MM.1S (cell line): ENCODE measurements around the gene UBE2D2.
"Not testable (repeated sequence)": the region's sequence is repeated elsewhere in the genome, so short reads cannot be mapped to it uniquely, and the experiment has no call there.

Experiments used
- DNase-seq: peaks from one replicate; pipeline ENCODE4 v3.0.0-alpha.2; 2015
- H2AFZ ChIP-seq: fragments of 300-600 bp; sonication (generic); 2 replicates; pipeline ENCODE4 v1.6.0; 2016; ENCODE audit warnings: antibody characterized with exemption, low read length
- H3F3A ChIP-seq: fragments of 300-600 bp; sonication (generic); 2 replicates; pipeline ENCODE4 v1.6.1; 2016; ENCODE audit warnings: mild to moderate bottlenecking, antibody characterized with exemption, low read length, moderate library complexity, mixed read lengths; ENCODE audit not compliant: insufficient read depth
- H3K27ac ChIP-seq: fragments of 300-600 bp; sonication (generic); 2 replicates; pipeline ENCODE4 v1.5.1; 2016; ENCODE audit warnings: mild to moderate bottlenecking, low read length
- H3K27me3 ChIP-seq: fragments of 300-600 bp; sonication (generic); replicated peaks from 2 replicates; pipeline ENCODE4 v1.6.0; 2016; ENCODE audit warnings: low read length; ENCODE audit not compliant: insufficient read depth
- H3K36me3 ChIP-seq: fragments of 300-600 bp; sonication (generic); replicated peaks from 2 replicates; pipeline ENCODE4 v1.6.1; 2016; ENCODE audit warnings: mild to moderate bottlenecking, low read length, mixed read lengths; ENCODE audit not compliant: insufficient read depth
- H3K4me1 ChIP-seq: fragments of 300-600 bp; sonication (generic); 2 replicates; pipeline ENCODE4 v1.6.1; 2016; ENCODE audit warnings: low read length, mixed read lengths
- H3K4me2 ChIP-seq: fragments of 300-600 bp; sonication (generic); 2 replicates; pipeline ENCODE4 v1.6.0; 2016; ENCODE audit warnings: low read depth, low read length
- H3K4me3 ChIP-seq: fragments of 300-600 bp; sonication (generic); 2 replicates; pipeline ENCODE4 v1.5.1; 2016; ENCODE audit warnings: low read length, mixed read lengths
- H3K79me2 ChIP-seq: fragments of 300-600 bp; sonication (generic); 2 replicates; pipeline ENCODE4 v1.6.1; 2016; ENCODE audit warnings: mixed run types, low read length, mixed read lengths
- H3K9ac ChIP-seq: fragments of 300-600 bp; sonication (generic); 2 replicates; pipeline ENCODE4 v1.6.1; 2016; ENCODE audit warnings: low read length, mixed read lengths
- H3K9me2 ChIP-seq: fragments of 300-600 bp; sonication (generic); replicated peaks from 2 replicates; pipeline ENCODE4 v1.6.1; 2016; ENCODE audit warnings: mild to moderate bottlenecking, low read length, mixed read lengths; ENCODE audit not compliant: insufficient read depth
- H3K9me3 ChIP-seq: fragments of 300-600 bp; sonication (generic); replicated peaks from 2 replicates; pipeline ENCODE4 v1.6.1; 2016; ENCODE audit warnings: mild to moderate bottlenecking, low read length, mixed read lengths; ENCODE audit not compliant: insufficient read depth
- H4K20me1 ChIP-seq: fragments of 300-600 bp; sonication (generic); 2 replicates; pipeline ENCODE4 v1.6.1; 2016; ENCODE audit warnings: mild to moderate bottlenecking, low read length, moderate library complexity, mixed read lengths; ENCODE audit not compliant: insufficient read depth
- CTCF ChIP-seq: fragments of 300-600 bp; sonication (generic); IDR thresholded peaks from 2 replicates; pipeline ENCODE4 v1.5.1; 2016; ENCODE audit warnings: antibody characterized with exemption, low read length, mixed read lengths
- EZH2 ChIP-seq: fragments of 300-600 bp; sonication (generic); optimal IDR thresholded peaks from 2 replicates; pipeline ENCODE3; 2017; ENCODE audit warnings: low read depth, mild to moderate bottlenecking, antibody characterized with exemption, low read length, mixed read lengths
- EZH2phosphoT487 ChIP-seq: fragments of 300-600 bp; sonication (generic); IDR thresholded peaks from 2 replicates; pipeline ENCODE4 v1.6.1; 2018; ENCODE audit warnings: antibody characterized with exemption, low read length

The UBE2D2 gene

DNA sequence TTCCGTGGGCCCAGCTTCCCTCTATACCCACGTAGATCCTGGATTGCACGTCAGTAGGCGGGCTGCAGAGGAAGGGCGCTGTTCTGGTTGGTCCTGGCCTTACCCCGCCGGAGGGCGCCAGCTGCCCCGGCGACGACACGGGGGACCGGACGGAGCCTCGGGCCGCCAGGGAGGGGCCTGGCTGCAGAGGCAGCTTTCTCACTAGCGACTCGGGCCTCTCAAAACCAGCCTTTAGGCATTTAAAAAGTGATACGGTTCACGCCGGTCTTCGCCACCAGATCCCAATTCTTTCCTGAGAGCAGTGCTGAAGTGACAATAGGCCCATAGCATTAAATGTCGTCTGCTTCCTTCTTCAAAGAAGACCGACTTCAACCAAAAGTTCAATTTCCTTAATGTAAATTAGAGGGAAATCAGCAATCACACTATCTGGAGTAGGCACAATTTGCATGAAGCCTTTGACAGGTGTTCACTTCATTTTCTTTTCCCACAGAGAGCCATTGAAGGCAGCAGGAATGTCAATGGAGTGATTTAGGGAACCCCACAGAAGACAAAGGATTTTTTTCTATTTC lies 17.6 kb upstream of the UBE2D2 start:
- Histone ChIP-seq H3K4me2 (peak overlapping the region; percentile 93), H3K79me2 (no peaks in the 10 kb centered on the region), H3K9me2 (no peaks in the 10 kb centered on the region), H2AFZ (peak overlapping the region; percentile 90), H3K4me1 (no peaks in the 10 kb centered on the region), H4K20me1 (no peaks in the 10 kb centered on the region), H3K9me3 (no peaks in the 10 kb centered on the region), H3K36me3 (no peaks in the 10 kb centered on the region), H3K4me3 (peak overlapping the region; percentile 61), H3K9ac (peak overlapping the region; percentile 54; the same call in 1 of the 2 replicates), H3F3A (peaks cover 7% of the 10 kb centered on the region), H3K27ac (peak overlapping the region; percentile 67), H3K27me3 (no peaks in the 10 kb centered on the region)
- DNase-seq: peak; percentile 83
- TF ChIP-seq CTCF (peak; percentile 65), EZH2 (no peak)

DNA sequence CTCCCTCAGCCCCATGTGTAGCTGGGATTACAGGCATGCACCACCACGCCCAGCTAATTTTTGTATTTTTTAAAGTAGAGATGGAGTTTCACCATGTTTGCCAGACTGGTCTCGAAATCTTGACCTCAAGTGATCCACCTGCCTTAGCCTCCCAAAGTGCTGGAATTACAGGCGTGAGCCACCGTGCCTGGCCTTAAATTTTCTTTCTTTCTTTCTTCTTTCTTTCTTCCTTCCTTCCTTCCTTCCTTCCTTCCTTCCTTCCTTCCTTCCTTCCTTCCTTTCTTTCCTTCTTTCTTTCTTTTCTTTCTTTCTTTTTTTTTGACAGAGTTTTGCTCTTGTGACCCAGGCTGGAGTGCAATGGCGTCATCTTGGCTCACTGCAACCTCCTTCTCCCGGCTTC lies 14.5 kb upstream of the UBE2D2 start:
- H3K9me2 ChIP-seq, H3K36me3 ChIP-seq, H4K20me1 ChIP-seq, H3K4me2 ChIP-seq, H2AFZ ChIP-seq, H3K9me3 ChIP-seq, DNase-seq, H3K9ac ChIP-seq, H3K79me2 ChIP-seq, H3K4me1 ChIP-seq, H3F3A ChIP-seq, H3K27ac ChIP-seq, H3K4me3 ChIP-seq, H3K27me3 ChIP-seq: not testable (repeated sequence)

- no peaks in the 10 kb centered on the region for H3K9me2 ChIP-seq
- no peak overlapping the region for H3K4me2 ChIP-seq
- no peaks in the 10 kb centered on the region for H3K79me2 ChIP-seq
- no peaks in the 10 kb centered on the region for H3F3A ChIP-seq
- H4K20me1 ChIP-seq: no peaks in the 10 kb centered on the region
- 0 out of 2 replicates have a peak, but pooled peaks cover 4% of the 10 kb centered on the region for H3K4me1 ChIP-seq
- H3K9me3 ChIP-seq: no peaks in the 10 kb centered on the region
- H3K27ac ChIP-seq: no peak overlapping the region
- H3K36me3 ChIP-seq: no peaks in the 10 kb centered on the region
- TF ChIP-seq EZH2phosphoT487 (no peak), CTCF (no peak), EZH2 (no peak)
- H3K27me3 ChIP-seq: no peaks in the 10 kb centered on the region
- no peak overlapping the region for H3K4me3 ChIP-seq
- H2AFZ ChIP-seq: no peak overlapping the region
- no peak overlapping the region for H3K9ac ChIP-seq
- no peak for DNase-seq
Observed at GRCh38 chr5:139549162-139549894, 11.8 kb upstream of the UBE2D2 start.

DNA sequence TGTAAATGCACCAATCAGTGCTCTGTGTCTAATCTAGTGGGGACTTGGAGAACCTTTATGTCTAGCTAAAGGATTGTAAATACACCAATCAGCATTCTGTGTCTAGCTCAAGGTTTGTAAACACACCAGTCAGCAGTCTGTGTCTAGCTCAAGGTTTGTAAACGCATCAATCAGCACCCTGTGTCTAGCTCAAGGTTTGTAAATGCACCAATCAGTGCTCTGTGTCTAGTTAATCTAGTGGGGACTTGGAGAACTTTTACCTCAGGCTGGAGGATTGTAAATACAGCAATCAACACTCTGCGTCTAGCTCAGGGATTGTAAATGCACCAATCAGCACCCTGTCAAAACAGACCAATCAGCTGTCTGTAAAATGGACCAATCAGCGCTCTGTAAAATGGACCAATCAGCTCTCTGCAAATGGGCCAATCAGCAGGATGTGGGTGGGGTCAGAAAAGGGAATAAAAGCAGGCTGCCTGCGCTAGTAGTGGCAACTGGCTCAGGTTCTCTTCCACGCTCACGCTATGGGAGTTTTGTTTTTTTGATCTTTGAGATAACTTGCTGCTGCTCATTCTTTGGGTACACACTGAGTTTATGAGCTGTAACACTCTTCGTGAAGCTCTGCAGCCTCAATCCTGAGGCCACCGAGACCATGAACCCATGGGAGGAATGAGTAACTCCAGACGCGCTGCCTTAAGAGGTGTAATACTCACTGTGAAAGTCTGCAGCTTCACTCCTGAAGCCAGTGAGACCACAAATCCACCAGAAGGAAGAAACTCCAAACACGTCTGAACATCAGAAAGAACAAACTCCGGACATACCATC lies 10.9 kb upstream of the UBE2D2 start:
- not testable (repeated sequence) for H3K79me2 ChIP-seq, H3K9ac ChIP-seq, H3K9me3 ChIP-seq, H3K36me3 ChIP-seq, H3K4me2 ChIP-seq, H3F3A ChIP-seq, H3K27me3 ChIP-seq, H3K4me1 ChIP-seq, H3K4me3 ChIP-seq, H3K27ac ChIP-seq, H3K9me2 ChIP-seq, DNase-seq, H2AFZ ChIP-seq, H4K20me1 ChIP-seq
